Measurements from ENCODE around the gene ANXA6. TPM values are rescaled to one million over a fixed set of nuclear protein-coding genes. Genes with fewer than 3 reads are reported as not detected.

Gene ANXA6
- total RNA-seq, 2 donors from 2014 or later = 204 to 235 TPM

DNA sequence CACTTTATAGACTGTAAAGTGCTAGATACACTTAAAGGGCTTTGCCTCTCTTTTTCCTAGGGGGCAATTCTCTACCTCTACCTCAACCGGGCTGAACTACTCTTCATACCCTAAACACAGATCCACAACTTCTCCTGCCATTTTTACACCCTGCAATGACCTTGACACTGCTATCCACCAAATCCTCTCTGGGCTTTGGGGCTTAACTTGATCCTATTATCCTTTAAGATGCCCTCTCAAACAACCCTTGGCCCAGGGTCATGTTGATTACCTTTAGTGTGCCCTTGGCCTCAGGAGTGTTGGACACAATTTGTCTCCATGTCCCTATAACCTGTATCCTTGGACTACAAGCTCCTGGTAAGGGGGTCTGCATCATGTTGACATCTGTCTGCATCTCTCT lies 19.5 kb downstream of the ANXA6 start:
- Histone ChIP-seq H3K27me3 (ENCODE audit: control insufficient read depth, insufficient read depth, low read length, poor library complexity, severe bottlenecking) (no peaks in the 10 kb centered on the region), H3K4me1 (ENCODE audit: control insufficient read depth, insufficient read depth, low read length) (peaks cover 4% of the 10 kb centered on the region), H3K27ac (ENCODE audit: low read depth, low read length) (no peak overlapping the region), H3K9me3 (ENCODE audit: control insufficient read depth, low read length) (no peaks in the 10 kb centered on the region), H3K36me3 (ENCODE audit: control insufficient read depth, insufficient read depth, low read length) (peaks cover 96% of the 10 kb centered on the region), H3K4me3 (ENCODE audit: low read length) (no peak overlapping the region), H3K9ac (ENCODE audit: extremely low read depth, low read length, poor library complexity, severe bottlenecking) (no peak overlapping the region)
- WGBS, 2 experiments (ENCODE audit: insufficient coverage in 1 of 2, insufficient read length in 1 of 2) = 98 to 100% methylated on average over 1 of the region's 1 CpG
- no peak overlapping the region for H3K27ac Mint-ChIP-seq
- no peaks in the 10 kb centered on the region for H3K27me3 Mint-ChIP-seq (ENCODE audit: insufficient read depth)
- no peak for DNase-seq
- H3K36me3 Mint-ChIP-seq (ENCODE audit: low read depth) = peaks cover 68% of the 10 kb centered on the region
- peaks cover 6% of the 10 kb centered on the region for H3K4me1 Mint-ChIP-seq
- TF ChIP-seq, protein P1, sequence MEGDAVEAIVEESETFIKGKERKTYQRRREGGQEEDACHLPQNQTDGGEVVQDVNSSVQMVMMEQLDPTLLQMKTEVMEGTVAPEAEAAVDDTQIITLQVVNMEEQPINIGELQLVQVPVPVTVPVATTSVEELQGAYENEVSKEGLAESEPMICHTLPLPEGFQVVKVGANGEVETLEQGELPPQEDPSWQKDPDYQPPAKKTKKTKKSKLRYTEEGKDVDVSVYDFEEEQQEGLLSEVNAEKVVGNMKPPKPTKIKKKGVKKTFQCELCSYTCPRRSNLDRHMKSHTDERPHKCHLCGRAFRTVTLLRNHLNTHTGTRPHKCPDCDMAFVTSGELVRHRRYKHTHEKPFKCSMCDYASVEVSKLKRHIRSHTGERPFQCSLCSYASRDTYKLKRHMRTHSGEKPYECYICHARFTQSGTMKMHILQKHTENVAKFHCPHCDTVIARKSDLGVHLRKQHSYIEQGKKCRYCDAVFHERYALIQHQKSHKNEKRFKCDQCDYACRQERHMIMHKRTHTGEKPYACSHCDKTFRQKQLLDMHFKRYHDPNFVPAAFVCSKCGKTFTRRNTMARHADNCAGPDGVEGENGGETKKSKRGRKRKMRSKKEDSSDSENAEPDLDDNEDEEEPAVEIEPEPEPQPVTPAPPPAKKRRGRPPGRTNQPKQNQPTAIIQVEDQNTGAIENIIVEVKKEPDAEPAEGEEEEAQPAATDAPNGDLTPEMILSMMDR (conservative IDR thresholded peaks at IDR 0.05) = no peak
- no peak overlapping the region for H3K4me3 Mint-ChIP-seq
- H3K9me3 Mint-ChIP-seq = no peaks in the 10 kb centered on the region

DNA sequence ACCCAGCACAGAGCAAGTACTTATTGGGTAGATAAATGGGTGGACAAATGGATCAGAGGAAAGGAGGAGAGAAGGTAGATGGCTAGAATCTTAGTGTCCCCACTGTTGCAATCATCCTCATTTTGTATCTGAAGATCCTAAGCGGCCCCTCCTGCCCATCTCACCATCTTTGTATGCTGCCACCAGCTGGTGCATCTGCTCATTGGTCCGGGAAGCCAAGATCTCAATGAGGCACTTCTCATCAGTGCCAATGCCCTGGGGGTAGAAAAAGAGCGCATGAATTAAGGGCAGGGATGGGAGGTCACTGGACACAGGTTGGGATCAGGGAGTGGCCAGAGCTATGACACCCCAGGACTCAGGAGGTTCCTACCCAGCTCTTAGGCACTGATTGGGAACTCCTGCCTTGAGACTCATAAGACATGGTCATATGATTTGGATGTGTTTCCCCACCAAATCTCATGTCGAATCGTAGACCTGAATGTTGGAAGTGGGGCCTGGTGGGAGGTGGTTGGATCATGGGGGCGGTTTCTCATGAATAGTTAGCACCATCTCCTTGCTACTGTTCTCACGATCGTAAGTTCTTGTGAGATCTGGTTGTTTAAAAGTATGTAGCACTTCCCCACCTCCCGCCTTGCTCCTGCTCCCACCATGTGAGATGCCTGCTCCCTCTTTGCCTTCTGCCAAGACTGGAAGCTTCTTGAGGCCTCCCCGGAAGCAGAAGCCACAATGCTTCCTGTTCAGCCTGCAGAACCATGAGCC lies 20.3 kb downstream of the ANXA6 start:
- DNase-seq = no peak
- Mint-ChIP-seq H3K4me3 (no peak overlapping the region), H3K27ac (no peak overlapping the region), H3K4me1 (peaks cover 6% of the 10 kb centered on the region), H3K9me3 (no peaks in the 10 kb centered on the region), H3K27me3 (ENCODE audit: insufficient read depth) (no peaks in the 10 kb centered on the region), H3K36me3 (ENCODE audit: low read depth) (peaks cover 75% of the 10 kb centered on the region)
- 88 to 97% methylated on average over 5 to 10 of the region's 10 CpGs for WGBS, 2 experiments (ENCODE audit: insufficient coverage in 1 of 2, insufficient read length in 1 of 2)
- Histone ChIP-seq H3K4me1 (ENCODE audit: control insufficient read depth, insufficient read depth, low read length) (peaks cover 4% of the 10 kb centered on the region), H3K9me3 (ENCODE audit: control insufficient read depth, low read length) (no peaks in the 10 kb centered on the region), H3K36me3 (ENCODE audit: control insufficient read depth, insufficient read depth, low read length) (peaks cover 97% of the 10 kb centered on the region), H3K4me3 (ENCODE audit: low read length) (no peak overlapping the region), H3K27me3 (ENCODE audit: control insufficient read depth, insufficient read depth, low read length, poor library complexity, severe bottlenecking) (no peaks in the 10 kb centered on the region), H3K9ac (ENCODE audit: extremely low read depth, low read length, poor library complexity, severe bottlenecking) (no peak overlapping the region), H3K27ac (ENCODE audit: low read depth, low read length) (no peak overlapping the region)
- TF ChIP-seq, protein P1 (conservative IDR thresholded peaks at IDR 0.05) = no peak

DNA sequence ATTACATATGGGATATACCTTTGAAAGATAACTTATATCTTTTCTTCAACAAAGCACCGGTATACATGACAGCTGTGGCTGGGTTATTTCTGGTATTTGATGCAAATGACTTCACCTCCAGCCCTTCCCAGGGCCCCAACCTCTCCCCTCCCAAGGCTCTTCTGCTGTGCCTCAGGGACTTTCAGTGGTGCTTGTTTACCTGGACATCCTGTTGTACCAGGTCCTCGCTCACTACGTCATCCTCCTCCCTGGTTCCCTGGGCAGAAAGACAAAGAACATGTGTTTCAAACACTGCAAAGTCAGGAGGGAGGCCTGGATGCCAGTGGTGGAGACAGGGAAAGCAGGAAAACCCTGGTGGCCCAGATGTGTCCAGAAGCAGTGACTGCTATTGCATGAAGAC lies 23.4 kb downstream of the ANXA6 start:
- no peaks in the 10 kb centered on the region for H3K9me3 ChIP-seq (ENCODE audit: control insufficient read depth, low read length)
- Mint-ChIP-seq H3K4me3 (no peak overlapping the region), H3K9me3 (no peaks in the 10 kb centered on the region), H3K36me3 (ENCODE audit: low read depth) (peaks cover 88% of the 10 kb centered on the region), H3K4me1 (no peaks in the 10 kb centered on the region), H3K27me3 (ENCODE audit: insufficient read depth) (no peaks in the 10 kb centered on the region), H3K27ac (no peak overlapping the region)
- no peak overlapping the region for H3K27ac ChIP-seq (ENCODE audit: low read depth, low read length)
- WGBS, 2 experiments (ENCODE audit: insufficient coverage in 1 of 2, insufficient read length in 1 of 2) = 84 to 88% methylated on average over 2 to 3 of the region's 3 CpGs
- H3K27me3 ChIP-seq (ENCODE audit: control insufficient read depth, insufficient read depth, low read length, poor library complexity, severe bottlenecking) = no peaks in the 10 kb centered on the region
- DNase-seq = no peak
- TF ChIP-seq, protein P1 (conservative IDR thresholded peaks at IDR 0.05) = no peak
- peaks cover 99% of the 10 kb centered on the region for H3K36me3 ChIP-seq (ENCODE audit: control insufficient read depth, insufficient read depth, low read length)
- no peak overlapping the region for H3K4me3 ChIP-seq (ENCODE audit: low read length)
- peaks cover under 1% of the 10 kb centered on the region for H3K4me1 ChIP-seq (ENCODE audit: control insufficient read depth, insufficient read depth, low read length)
- H3K9ac ChIP-seq (ENCODE audit: extremely low read depth, low read length, poor library complexity, severe bottlenecking) = no peak overlapping the region

Measured in endodermal cell (in vitro differentiated cells).